COLO668 (cell line): ENCODE results near the gene RHBDD1.

Experiments
- DNase-seq: peaks from one replicate; lab custom pipeline; 2025; ENCODE audit not compliant: unreplicated experiment; lab: John Stamatoyannopoulos, UW

Gene RHBDD1

DNA sequence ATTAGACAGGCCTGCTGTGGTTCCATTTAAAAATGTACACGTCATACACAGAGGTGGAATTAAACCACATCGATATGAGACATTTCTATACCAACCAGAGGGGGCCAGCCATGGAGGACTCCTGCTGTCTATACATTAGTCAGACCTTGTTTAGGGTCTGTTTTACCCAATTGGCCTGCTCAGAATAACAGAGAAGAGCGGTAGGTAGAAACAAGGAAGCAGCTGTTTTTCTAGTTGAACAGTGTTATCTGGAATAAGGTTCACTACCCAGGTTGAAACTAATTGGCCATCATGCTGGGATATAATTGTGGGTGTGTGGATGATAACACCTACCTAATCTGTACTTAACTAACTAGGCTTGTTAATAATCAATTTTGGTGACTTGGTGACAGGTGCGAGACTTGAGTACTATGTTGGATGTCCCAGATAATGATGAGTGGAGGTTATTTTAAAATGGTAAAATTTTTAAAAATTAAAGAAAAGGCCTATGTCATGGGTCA is 47.5 kb downstream of the RHBDD1 start:
- no peak for DNase-seq

DNA sequence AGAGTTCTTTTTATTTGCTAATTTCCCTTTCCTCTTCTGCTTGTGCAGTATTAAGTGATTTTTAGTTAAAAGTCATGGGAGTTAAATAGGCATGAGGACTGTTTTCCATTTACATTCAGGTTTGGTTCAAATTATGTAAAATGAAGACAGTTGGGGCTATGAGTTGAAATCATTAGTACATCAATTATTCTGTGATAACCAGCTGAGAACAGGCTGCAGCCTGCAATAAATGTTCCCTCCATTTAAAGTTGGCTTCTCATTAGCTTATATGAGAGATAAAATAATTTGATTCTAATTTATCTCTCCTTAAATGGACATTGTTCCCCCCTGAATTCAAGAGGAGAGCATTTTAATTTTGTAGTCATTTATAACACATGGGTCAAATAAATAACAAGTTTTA is 48.3 kb downstream of the RHBDD1 start:
- no peak for DNase-seq

DNA sequence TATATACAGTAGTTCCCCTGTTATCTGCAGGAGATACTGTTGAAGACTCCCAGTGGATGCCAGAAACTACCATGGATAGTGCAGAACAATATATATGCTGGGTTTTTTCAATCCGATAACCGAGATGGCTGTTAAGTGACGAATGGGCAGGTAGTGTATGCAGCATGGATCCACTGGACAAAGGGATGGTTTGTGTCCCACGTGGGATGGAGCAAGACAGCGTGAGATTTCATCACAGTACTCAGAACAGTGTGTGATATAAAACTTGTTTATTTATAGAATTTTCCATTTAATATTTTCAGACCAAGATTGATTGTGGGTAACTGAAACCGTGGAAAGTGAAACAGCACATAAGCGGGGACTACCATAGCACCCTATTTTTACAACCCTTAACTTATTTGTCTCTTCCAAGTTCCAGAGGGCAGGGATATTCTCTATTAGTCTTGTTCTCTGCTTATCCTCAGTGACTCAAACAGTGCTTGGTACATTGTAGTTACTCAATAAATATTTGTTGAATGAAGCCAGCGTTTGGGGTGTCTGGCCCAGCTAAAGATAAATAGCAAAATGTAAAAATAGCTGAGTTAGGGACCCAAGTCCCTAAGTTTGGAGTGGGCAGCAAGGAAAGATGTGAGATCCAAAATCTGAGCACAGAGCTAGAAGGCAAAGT is 50.0 kb downstream of the RHBDD1 start:
- DNase-seq = no peak

DNA sequence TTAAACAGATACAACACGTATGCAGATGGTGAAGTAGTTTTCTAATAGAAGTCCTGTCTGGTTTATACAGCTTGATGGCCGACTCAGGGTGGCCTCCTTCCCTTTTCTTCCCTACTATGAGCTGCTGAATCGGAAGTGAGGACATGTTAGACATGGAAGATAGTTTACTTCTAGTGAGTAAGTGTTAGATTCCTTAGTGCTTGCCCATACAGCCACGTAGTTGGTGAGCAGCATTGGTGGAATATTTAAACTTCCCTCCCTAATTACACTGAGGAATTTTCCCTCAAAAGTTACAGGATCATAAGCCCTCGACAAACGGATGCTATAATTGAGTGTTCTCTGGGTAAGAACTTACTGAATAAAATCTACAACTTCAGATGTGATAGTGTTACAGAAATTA is 52.1 kb downstream of the RHBDD1 start:
- DNase-seq = no peak

DNA sequence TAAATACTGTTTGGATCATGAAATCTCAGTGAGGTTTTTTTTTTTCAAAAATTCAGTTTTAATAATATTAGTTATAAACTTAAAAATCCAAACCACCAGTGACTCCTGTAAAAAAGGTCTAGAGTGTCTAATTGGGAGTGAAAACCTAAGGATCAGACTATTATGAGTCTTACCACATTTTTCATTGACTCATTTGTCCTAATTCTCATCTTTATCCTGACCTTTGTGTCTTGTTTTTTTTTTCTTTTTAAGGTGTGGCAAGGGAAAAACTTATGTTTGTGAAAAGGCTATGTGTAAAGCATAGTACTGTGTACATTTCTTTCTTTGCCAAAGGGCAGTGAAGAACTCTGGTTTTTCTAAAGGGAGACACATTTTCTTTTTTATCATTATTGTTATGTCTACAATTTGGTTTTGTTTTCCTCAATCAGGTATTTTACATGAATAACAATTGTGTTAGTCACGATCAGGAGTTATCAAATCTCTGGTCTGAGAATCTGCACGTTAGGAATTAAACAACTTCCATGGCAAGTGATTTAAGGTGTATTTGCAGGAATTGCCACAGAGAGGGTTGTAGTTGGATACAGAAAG is 52.6 kb downstream of the RHBDD1 start:
- no peak for DNase-seq

DNA sequence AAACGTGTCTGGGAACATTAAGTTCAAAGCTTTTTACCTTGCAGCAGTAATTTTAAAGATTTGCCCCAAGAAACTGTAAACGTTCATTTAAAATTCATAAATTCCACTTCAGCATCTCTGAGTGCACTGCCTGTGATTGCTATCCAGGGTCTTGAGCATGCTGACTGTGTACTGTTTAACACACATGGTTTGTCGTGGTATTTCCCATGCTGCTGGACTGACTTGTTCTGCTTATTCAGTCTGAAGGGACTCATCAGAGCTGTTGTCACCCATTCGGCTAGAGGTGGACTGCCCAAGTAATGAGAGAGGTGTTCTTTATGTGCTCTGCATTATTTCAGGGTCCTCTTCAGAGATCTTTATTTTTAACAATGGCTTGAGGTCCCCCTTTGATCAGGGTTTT is 53.1 kb downstream of the RHBDD1 start:
- no peak for DNase-seq

DNA sequence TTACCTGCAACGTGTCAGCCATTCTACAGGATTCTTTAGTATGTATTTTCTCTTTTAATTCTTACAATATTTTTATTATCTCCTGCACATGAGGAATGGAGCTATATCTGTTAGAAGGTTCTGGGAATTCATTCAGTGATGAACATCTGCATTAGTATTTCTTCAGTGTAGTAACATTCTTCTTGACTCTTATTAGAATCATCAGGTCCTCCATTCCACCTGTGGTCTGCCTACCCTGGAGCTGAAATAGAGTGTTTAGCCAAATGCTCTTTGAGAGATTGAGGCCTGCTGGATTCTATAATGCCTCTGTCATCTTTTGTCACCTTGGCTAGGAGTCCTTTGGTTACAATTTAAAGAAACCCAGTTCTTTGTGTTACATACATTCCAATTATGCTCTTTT is 54.4 kb downstream of the RHBDD1 start:
- DNase-seq = no peak

DNA sequence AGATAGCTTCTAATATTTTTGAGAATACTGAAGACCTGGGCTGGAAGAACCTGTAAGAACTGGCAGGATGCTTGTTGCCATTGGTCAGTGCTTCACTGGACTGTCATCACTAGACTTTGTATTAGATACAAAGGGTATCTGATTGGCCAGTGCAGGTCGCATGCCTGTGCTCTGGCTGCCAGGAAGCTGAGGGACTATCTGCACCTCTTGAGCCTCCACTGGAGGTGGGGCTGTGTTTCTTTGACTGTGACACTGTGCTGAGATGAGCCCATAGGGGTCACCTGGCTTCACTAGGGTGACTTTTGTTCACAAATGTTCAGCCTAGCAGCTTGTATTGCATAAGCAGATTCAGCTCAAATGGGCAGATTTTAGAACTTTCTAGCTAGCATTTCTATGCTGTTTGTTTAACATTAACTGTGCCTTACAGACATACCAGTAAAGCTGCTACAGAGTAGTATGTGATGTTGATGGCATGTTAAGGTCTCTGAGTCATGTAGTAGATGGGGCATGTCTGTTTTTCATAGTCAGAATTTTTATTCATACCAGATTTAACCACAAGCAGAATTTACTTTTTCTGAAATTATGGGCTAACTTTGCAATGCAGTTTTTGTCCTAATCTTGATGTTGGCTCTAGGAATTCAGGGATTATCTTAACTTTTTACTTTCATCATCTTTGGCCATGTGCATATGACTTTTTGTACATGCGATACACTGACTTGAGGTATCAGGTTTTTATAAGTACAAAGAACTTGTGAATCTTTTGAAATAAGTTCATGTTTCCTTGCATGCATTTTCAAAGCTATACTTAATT is 56.1 kb downstream of the RHBDD1 start:
- no peak for DNase-seq

DNA sequence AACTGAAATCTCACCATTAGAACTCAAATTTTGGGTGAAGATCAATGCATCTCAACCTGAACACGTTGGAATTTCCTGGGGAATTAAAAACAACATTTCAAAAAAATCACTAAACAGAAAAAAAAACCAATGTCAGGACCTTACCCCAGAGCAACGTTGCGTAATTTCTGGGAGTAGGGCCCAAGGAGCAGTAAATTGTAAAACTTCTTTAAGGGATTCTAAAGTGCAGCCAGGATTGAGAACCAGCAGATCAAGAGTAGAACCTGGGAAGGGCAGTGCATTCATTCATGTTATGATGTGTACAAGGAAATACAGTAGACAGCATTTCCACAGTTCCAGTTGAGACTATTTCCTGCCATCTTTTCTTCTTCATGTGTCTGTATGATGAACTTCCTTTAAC is 56.9 kb downstream of the RHBDD1 start:
- no peak for DNase-seq

DNA sequence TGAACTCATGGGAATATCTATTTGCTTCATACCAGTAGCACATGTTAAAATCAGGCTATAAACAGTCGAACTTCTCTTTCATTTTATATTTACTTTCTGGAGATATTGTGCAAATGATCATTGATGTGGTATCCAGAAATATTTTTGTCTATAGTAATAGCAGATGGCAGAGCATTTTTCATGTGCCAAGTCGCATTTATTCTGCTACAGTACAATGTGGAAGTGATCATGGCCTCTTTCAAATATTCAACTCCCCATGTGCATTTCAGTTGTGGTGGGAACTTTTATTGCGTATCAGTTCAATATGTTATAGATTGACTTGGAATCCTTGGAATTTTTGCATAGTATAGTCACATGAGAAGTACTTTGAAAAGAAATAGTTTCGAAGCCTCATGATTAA is 57.4 kb downstream of the RHBDD1 start:
- DNase-seq = no peak

DNA sequence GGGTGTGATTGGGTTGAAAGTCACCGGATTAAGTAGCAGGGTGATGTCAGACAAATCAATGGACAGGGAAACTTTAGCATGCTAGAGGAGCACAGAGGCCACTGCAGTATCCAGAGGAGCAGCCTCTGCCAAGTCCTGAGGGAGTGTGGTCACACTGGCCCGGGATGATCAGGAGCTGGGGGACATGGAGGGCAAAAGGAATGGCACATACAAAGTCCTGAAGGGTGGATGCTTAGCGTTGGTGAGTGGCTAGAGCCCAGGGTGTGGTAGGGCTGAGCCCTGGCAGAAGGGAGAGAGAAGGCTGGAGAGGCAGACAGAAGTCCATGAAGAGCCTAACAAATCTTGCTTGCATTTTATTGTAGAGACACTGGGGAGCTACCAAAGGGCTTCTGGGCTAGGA is 58.9 kb downstream of the RHBDD1 start:
- no peak for DNase-seq

DNA sequence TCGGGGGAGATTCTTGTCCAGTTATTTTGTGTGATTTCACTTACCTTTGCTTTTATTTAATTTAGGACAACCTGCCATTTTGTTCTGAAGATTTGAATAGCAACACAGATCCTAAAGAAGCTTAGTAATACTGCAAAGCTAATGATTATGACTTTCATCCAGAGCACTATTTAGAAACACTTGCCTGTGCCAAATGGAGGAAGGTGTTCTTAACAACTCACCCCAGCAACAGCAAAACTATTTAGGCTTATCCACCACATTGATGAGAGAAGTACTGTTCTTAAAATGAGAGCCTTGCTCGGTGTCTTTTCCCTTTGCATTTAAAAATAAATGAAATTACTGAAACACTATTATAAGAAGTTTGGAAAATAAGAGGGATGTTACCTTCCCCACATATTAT is 59.7 kb downstream of the RHBDD1 start:
- no peak for DNase-seq

DNA sequence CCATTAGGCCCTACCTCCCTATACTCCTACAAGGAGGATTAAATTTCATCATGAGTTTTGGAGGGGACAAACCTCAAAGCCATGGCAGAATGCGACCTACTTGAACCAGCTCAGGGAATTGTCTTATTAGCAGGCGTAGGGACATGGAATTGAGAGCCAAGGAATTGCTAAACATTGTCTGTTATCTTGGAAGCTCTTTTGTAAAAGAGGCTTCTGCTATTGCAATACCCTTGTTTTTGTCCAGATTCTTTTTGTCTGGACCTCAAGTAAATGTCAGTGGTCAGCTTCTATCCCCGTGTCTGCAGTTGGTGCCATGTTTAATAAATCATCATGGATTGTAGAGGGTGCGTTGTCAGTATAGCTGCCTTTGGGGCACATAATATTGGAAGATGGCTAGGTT is 62.3 kb downstream of the RHBDD1 start:
- DNase-seq = no peak

DNA sequence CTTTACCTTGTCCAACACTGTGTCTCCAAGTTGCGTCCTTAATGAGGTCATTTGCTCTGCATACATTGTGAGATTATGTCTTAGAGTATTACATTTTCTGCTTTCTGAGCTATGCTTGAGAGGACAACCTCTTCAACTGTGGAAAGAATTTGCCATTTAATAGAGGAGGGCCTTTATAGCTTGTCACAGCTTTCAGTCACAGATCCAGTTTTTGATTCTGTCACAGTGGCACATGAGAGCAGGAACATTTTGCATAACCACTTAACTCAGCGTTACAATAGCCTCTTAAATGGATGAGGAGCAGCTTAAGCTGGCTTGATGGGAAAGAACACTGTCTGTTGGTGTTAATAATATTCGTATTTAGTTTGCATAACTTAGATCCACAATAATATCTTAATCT is 63.0 kb downstream of the RHBDD1 start:
- DNase-seq = no peak

DNA sequence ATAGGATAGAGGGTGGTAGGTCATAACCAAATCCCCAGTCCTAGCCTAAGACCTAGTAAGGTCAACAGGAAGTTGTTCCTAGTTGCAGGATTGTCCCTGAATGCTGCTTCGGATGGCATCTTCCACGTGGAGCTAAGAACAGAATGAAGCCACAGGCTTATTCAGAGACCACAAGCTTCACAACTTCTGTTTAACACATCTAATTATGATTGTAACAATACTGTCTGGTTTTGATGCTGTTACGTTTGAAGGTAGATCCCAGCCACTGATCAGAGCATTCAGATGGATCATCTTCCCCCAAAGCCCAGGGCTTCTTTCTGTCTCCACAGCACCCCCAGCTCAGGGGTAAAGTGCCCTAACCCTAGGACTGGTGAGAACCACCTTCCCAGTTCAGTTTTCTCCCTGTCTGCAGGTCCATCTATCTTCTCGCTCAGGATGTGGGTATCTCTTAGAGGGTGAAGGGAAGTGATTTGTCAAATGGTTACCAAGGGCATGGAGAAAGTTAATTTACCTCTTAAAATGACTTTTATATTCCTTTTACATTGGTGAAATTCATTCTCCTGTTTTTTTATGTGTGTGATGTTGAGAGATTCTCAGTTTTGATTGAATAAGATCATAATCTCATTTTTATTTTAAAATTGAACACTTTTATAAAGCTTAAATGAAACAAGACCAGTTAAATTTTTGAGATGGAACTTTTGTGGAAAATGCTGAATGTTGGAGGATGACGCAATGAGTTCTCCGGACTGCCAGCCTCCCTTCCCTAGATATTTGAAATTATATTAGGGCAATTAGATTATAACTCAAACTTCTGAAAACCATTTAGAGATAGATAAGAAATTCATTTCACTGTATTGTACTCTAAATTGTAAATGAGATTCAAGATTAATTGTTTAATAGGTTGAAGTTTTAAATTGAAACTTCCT is 66.5 kb downstream of the RHBDD1 start:
- DNase-seq = no peak

DNA sequence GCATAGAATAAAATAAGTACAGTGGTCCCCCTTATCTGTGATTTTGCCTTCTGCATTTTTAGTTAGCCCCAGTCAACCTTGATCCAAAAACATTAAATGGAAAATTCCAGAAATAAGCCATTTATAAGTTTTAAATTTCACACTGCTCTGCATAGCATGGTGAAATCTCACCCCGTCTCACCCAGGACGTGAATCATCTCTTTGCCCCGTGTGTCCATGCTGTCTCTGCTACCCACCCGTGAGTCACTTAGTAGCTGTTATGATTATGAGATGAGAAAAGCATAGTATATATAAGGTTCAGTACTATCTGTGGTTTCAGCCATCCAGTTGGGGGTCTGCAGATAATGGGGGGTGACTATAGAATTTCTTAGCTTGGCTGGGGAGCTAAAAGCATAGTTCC is 67.3 kb downstream of the RHBDD1 start:
- DNase-seq = no peak

DNA sequence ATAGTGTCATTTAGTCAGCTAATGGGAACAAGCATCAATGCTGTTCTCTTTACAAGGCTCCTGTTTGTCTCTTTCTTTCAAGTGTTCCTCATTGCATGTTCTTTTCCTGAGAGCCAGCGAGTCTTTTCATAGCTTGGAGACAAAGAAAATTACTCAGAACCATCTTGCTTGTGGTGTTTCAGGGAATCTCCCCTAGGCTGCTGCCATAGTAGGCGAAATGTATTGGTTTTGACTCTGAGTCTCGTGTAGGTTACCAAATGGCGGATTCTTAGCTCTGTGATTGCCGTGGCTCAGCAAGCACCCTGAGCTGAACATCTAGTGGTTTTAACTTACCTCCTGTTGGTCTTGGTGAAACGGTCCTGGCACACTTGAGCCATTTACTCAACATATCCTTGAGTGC is 68.7 kb downstream of the RHBDD1 start:
- no peak for DNase-seq

DNA sequence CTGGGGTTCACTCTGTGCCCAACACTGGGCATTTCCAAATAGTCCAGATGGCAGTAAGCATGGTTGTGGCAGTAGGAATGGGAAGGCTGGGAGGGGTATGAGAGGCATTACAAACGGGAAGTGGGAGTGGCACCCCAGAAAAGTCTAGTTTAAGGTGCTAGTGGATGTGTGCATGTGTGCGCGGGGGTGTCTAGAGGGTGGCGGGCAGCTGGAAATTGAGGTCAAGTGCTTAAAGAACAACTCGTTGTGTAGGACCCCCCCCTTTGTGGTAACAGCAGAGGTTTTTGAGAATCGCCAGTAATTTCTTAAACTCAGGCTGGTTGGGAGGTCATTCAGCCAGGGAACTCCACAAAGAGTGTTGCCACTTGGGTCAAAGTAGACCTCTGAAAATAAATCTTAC is 69.9 kb downstream of the RHBDD1 start:
- DNase-seq = no peak

DNA sequence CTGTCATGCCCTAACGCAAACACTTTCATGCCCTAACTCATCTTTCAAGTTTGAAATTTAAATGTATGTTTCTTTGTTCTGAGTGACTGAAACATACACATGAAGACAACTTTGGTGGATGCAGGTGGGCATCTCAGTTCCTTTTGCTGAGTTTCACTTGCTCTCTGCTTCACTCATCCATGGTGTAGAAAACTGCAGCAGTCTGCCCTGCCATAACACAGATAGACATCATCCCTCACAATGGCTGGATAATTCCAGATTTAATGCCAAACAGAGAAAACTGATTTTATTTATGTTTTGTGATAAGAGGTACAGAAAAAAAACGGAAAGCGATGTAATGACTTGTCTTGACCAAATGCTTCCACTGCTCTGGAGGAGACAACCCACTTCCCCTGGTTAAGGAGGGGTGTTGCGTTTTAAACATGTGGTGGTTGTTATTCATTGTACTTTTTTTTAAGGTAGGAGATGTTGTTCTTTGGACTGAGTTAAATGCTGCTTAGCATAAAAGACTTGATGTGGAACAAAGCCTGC is 70.4 kb downstream of the RHBDD1 start:
- no peak for DNase-seq

DNA sequence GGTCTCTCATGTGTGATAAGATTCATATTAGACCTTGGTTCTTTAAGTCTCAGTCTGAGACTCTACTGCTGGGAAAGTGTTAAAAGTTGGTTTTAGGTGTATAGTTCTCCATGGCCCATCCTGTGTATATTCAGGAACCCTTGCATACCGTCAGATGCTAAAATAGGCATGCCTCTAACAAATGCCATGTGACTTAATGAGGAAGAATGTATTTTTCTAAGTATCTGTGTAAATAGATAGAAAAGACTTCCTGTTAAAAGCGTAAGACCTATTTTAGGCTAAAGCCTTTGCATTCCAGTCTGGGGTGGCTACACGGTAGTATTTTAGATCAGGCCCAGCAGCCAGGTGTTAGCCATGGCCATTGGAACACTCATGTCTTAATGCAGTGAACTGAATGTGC is 73.3 kb downstream of the RHBDD1 start:
- DNase-seq = no peak

DNA sequence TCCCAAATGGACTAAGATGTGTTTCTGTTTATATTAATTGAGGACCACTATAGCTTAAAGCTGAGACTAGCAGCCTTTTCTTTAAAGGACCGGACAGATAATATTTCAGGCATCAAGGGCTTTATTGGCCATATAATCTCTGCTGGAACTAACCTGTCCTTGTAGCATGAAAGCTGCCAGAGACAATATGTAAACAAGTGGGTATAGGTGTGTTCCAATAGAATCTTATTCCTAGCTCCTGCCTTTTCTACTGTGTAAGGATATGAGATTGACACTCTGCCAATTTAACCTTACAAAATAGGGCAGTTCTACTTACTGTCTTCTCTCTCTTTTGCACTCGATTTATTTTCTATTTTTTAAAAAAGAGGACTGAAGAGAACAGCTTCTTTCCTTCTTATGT is 74.0 kb downstream of the RHBDD1 start:
- no peak for DNase-seq
